GM18505 (cell line): ENCODE measurements around the gene DNAJC18.
"Not testable (repeated sequence)": the region's sequence is repeated elsewhere in the genome, so short reads cannot be mapped to it uniquely, and the experiment has no call there.

ENCODE experiments used
- ATAC-seq: cut with Tn5 transposase; IDR thresholded peaks from one replicate; pipeline ENCODE4 v1.9.1; 2021; ENCODE audit not compliant: unreplicated experiment
- POLR2A ChIP-seq: IDR thresholded peaks from 4 replicates; pipeline ENCODE4 v1.6.1; 2011; ENCODE audit warnings: borderline replicate concordance; ENCODE audit not compliant: insufficient read depth, insufficient read length; ENCODE audit errors: extremely low read depth

The DNAJC18 gene

DNA sequence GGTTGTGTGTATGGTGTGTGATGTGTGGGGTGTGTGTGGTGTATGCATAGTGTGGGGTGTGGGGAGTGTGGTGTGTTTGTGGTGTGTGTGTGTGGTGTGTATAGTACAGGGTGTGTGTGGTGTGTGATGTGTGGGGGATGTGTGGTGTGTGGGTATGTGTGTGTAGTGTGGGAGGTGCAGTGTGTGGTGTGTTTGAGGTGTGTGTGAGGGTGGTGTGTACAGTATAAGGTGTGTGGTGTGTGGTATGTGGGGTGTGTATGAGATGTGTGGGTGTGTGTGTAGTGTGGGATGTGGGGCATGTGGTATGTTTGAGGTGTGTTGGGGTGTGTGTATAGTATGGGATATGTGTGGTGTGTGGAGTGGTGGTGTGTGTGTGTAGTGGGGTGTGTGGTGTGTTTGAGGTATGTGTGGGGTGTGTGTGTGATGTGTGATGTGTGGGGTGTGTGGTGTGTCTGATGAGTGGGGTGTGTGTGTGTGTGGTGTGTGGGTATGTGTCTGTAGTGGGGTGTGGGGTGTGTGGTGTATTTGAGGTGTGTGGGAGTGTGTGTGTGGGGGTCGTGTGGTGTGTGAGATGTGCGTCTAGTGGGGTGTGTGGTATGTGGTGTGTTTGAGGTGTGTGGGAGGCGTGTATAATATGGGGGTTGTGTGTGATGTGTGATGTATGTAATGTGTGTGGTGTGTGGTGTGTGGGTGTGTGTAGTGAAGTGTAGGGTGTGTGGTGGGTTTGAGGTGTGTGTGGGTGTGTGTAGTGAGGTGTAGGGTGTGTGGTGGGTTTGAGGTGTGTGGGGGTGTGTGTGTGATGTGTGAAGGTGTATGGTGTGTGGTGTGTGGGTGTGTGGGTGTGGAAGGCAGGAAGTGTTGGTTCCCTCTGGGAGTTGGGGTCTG is 14.6 kb upstream of the DNAJC18 start:
- no peak for ATAC-seq
- no peak for TF ChIP-seq POLR2A

GRCh38 chr5:139451878-139452660 is 12.7 kb upstream of the DNAJC18 start:
- no peak for ATAC-seq
- no peak for TF ChIP-seq POLR2A

- no peak for TF ChIP-seq POLR2A
- no peak for ATAC-seq
These were observed 11.9 kb upstream of the DNAJC18 start for GRCh38 chr5:139451176-139451575.

- no peak for TF ChIP-seq POLR2A
- peak; percentile 54 for ATAC-seq
These were observed 7.8 kb upstream of the DNAJC18 start for GRCh38 chr5:139446956-139447779.

DNA sequence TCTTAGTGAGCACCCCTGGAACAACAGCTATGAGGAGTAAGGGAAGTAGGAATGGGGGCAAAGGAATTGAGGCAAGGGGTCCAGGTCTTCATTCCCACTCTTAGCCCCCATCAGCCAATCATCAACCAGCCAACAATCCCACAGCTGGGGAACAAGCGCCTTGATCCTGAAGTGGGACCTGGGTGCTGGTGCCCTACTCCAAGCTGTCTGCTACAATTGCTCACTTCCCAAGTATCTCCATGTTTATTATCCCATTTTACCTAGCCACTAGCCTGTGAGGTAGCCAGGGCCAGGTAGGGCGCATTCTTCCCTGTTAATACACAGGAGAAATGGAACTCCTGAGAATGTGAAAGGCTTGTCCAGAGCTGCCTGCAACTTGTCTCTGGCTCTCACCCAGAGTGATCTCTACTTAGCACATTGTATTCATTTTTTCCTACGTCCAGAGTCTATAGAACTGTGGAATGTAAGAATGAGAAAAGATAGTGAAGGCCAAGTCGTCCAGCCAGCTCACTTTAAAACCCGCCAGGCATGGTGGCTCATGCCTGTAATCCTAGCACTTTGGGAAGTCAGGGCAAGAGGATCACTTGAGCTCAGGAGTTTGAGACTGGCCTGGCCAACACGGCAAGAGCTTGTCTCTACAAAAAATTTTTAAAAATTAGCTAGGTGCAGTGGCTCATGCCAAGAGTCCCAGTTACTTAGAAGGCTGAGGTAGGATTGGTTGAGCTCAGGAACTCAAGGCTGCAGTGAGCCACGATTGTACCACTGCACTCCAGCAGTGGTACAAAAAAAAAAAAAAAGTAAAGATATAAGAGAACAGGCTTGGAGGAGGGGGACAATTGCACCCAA is 6.2 kb upstream of the DNAJC18 start:
- no peak for ATAC-seq

GRCh38 chr5:139443831-139444453 is 4.6 kb upstream of the DNAJC18 start:
- no peak for TF ChIP-seq POLR2A
- ATAC-seq, result no peak

More for the DNA sequence above, 6.2 kb upstream of the DNAJC18 start:
- TF ChIP-seq POLR2A, result no peak

DNA sequence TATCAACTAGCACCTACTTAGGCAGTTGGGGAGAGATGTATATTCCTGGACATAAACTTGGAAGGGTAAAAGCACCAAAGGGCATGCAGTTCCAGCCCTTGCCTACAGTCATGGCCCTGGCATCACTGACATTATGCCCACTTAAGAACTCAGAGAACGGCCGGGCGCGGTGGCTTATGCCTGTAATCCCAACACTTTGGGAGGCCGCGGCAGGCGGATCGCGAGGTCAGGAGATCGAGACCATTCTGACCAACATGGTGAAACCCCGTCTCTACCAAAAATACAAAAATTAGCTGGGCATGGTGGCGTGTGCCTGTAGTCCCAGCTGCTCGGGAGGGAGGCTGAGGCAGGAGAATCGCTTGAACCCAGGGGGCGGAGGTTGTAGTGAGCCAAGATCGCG is 1.1 kb upstream of the DNAJC18 start:
- not testable (repeated sequence) for ATAC-seq

GRCh38 chr5:139438707-139439012 is 665 bp downstream of the DNAJC18 start:
- TF ChIP-seq POLR2A, result no peak
- ATAC-seq, result no peak

GRCh38 chr5:139435676-139436075 is 3.6 kb downstream of the DNAJC18 start:
- no peak for ATAC-seq
- TF ChIP-seq POLR2A, result no peak

DNA sequence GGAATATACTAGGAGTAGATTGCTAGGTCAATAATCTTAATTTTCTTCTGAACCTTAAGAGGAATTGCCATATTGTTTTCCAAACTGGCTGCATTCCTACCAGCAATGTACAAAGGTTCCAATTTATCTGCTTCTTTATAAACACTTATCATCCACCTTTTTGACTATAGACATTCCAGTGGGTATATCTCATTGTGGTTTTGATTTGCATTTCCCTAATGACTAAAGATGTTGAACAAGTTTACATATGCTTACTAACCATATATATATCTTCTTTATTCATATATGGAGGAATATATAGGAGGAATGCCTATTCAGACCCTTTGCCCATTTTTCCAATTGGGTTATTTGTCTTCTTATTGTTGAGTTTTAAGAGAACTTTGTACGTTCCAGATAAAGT is 7.6 kb downstream of the DNAJC18 start:
- no peak for ATAC-seq
- TF ChIP-seq POLR2A, result no peak

- no peak for TF ChIP-seq POLR2A
- ATAC-seq, result no peak
These were observed 9.3 kb downstream of the DNAJC18 start for GRCh38 chr5:139430015-139430414.

DNA sequence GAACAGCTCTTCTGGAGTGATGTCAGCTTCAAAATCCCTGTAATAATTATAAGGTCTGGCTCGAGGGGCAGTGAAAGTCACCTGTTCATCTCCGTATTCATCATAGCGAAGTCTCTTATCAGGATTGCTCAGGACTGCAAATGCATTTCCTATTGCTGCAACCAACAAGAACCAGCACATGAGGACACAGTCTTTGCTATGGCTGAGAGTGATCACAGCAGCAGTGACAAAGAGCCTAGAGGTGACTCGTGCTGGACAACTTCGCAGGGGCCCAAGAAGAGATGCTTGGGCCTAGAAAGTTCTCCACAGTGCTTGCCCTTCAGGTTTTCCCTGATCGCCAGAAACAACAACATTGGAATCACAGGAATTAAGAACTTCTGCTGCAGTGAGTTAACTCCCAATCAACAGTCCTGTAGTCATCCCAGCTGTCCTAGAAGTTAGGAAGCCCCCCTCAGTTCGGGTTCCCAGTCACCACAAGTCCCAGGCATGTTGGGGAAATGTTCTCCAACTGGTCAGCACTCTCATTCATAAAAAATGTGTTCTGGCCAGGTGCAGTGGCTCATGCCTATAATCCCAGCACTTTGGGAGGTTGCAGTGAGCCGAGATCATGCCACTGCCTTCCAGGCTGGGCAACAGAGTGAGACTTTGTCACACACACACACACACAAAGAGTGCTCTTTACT is 13.0 kb downstream of the DNAJC18 start:
- TF ChIP-seq POLR2A, result no peak
- no peak for ATAC-seq
